ENCODE results near the gene CAD. TPM values are rescaled to one million over a fixed set of nuclear protein-coding genes. Genes with fewer than 3 reads are reported as not detected.

Gene CAD
- total RNA-seq, 1 experiment from 2014 or later = 30.9 TPM

GRCh38 chr2:27225526-27225925, 8.4 kb downstream of the CAD start:
- DNase-seq (ENCODE audit: low spot score) = no peak

DNA sequence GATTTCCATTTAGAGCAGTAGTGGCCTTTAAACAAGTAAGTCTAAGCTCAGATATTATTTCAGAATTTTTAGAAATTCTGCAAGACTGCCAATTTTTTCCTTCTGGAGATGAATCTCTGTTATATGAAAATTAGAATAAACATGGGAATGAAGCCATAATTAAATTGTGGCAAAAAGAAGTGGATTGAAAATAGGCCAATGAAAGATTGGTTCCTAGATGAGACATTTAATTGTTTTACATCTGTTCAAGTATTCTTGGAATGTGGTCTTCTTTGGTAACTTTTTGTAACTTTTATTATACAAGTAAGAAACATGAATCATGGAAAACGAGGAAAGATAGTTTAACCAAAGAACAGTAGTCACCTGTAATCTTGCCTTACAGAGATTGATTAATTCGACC, 10.3 kb downstream of the CAD start:
- no peak for DNase-seq (ENCODE audit: low spot score)

DNA sequence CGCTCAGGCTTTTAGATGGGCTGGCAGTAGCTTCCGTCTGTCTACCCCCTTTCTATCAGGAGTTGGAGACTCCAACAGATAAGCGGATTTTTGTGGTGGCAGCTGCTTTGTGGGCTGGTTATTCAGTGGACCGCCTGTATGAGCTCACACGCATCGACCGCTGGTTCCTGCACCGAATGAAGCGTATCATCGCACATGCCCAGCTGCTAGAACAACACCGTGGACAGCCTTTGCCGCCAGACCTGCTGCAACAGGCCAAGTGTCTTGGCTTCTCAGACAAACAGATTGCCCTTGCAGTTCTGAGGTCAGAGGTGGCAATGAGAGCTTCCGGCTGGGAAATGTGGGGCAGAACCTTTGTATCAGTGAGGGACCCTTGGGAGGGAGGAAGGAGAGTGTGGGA, 14.8 kb downstream of the CAD start:
- DNase-seq (ENCODE audit: low spot score) = no peak

DNA sequence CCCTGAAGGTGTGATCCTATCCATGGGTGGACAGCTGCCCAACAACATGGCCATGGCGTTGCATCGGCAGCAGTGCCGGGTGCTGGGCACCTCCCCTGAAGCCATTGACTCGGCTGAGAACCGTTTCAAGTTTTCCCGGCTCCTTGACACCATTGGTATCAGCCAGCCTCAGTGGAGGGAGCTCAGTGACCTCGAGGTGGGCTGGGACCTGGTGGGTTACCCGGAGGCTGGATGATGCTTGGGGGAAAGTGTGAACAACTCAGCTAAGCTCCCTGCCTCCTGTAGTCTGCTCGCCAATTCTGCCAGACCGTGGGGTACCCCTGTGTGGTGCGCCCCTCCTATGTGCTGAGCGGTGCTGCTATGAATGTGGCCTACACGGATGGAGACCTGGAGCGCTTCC, 16.2 kb downstream of the CAD start:
- no peak for DNase-seq (ENCODE audit: low spot score)

DNA sequence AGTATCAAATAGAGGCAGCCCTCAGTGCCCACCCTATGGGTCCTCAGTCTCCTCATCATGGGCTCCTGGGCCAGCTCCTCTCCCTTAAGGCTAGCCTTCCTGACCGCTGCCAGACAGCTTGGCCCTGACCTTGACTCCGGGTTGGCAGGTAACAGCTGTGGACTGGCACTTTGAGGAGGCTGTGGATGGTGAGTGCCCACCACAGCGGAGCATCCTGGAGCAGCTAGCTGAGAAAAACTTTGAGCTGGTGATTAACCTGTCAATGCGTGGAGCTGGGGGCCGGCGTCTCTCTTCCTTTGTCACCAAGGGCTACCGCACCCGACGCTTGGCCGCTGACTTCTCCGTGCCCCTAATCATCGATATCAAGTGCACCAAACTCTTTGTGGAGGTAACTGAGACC, 19.0 kb downstream of the CAD start:
- DNase-seq (ENCODE audit: low spot score) = no peak

- DNase-seq (ENCODE audit: low spot score) = no peak
Measured at GRCh38 chr2:27236626-27237025, 19.5 kb downstream of the CAD start.

DNA sequence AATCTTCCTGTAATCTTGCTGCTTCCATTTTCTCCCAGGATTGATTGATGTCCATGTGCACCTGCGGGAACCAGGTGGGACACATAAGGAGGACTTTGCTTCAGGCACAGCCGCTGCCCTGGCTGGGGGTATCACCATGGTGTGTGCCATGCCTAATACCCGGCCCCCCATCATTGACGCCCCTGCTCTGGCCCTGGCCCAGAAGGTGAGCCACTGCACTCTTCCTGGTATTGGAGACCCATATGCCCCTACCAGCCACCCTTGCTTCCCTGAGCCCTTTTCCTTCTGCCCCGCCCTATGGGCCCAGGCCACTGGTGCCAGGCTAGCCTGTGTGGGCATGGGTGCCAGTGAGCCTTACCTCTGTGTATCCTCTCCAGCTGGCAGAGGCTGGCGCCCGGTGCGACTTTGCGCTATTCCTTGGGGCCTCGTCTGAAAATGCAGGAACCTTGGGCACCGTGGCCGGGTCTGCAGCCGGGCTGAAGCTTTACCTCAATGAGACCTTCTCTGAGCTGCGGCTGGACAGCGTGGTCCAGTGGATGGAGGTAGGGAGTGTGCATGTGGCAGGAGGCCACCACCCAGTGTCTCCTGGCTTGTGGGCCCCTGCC, 20.3 kb downstream of the CAD start:
- DNase-seq (ENCODE audit: low spot score) = no peak

DNA sequence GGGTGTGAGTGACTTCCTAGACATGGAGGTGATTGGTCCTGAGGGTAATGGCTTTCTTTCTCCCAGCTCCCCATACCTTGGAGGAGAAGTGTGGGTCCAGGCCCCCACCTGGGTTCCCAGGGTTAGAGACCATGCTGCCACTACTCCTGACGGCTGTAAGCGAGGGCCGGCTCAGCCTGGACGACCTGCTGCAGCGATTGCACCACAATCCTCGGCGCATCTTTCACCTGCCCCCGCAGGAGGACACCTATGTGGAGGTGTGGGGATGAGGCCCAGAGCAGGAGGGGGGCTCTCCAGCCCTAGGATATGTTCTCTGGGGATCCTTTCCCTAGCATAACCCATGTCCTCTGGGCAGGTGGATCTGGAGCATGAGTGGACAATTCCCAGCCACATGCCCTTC, 21.8 kb downstream of the CAD start:
- no peak for DNase-seq (ENCODE audit: low spot score)

DNA sequence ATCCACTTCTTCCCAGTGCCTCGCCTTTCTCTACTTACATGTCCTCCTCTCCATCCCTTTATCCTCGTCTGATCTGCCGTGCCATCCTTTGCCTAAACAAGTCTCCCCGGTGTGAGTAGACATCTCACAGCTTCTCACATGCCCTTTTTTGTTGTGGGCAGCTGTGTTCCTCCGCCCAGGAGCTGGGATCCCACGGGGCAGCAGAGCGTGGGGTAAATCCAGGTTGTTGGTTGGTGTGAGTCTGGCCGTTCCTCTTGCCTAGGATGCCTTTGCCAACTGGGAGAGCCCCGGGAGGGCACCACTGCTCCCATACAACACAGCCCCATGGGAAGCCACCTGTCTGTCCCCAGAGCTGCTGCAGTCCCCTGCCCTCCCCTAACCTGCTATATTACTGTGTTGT, 23.2 kb downstream of the CAD start:
- no peak for DNase-seq (ENCODE audit: low spot score)

DNA sequence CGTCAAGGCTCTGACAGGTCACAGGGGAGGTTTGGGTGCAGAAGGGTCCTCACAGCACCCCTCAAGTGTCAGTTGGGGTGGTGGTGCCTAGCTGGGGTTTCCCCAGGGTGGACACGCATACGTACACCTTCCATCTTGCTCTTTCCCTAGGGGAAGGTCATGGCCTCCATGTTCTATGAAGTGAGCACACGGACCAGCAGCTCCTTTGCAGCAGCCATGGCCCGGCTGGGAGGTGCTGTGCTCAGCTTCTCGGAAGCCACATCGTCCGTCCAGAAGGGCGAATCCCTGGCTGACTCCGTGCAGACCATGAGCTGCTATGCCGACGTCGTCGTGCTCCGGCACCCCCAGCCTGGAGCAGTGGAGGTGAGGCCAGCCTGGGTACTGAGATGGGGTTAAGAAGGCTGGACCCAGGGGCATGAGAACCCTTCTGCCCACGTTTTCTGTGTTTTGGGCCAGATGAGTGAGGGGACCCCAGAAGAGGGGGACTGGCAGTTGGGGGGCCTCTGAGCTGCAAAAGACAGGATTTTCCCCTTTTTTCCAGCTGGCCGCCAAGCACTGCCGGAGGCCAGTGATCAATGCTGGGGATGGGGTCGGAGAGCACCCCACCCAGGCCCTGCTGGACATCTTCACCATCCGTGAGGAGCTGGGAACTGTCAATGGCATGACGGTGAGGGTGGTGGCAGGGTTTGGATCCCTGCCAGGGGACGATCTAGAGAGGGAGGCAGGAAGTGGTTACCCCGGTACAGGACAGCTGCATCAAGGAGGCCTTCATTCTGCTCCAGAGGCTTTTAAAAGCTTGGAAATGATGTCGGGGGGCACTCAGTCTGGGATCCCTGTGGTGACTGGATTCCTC, 24.8 kb downstream of the CAD start:
- no peak for DNase-seq (ENCODE audit: low spot score)

DNA sequence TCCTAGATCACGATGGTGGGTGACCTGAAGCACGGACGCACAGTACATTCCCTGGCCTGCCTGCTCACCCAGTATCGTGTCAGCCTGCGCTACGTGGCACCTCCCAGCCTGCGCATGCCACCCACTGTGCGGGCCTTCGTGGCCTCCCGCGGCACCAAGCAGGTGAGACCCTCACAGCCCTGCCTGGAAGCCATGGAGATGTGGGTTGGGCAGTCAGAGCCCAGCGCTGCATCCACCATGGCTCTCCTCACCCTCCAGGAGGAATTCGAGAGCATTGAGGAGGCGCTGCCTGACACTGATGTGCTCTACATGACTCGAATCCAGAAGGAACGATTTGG, 25.4 kb downstream of the CAD start:
- DNase-seq (ENCODE audit: low spot score) = no peak

- no peak for DNase-seq (ENCODE audit: low spot score)
Measured at GRCh38 chr2:27243391-27244130, 26.4 kb downstream of the CAD start.

DNA sequence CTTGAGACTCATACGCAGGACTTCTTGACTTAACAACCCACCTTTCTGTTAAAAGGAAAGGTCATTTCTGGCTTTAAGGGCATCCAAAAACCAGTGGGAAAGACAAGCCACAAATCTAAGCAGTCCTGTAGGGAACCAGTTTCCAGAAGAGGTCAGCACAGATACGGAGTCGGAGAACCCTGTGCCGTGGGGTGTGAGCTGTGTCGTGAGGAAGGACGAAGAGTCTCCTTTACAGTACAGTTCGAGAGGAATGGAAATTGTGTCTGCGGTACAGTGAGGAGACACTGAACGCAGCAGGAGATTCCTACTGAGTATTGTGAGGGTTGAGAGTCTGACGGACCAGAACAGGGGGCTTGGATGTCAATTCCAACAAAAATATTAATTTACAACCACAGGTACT, 27.9 kb downstream of the CAD start:
- DNase-seq (ENCODE audit: low spot score) = no peak

GRCh38 chr2:27245626-27246025, 28.5 kb downstream of the CAD start:
- no peak for DNase-seq (ENCODE audit: low spot score)

GRCh38 chr2:27247893-27248292, 30.7 kb downstream of the CAD start:
- no peak for DNase-seq (ENCODE audit: low spot score)

GRCh38 chr2:27249159-27249890, 32.2 kb downstream of the CAD start:
- DNase-seq (ENCODE audit: low spot score) = peak; percentile 29

DNA sequence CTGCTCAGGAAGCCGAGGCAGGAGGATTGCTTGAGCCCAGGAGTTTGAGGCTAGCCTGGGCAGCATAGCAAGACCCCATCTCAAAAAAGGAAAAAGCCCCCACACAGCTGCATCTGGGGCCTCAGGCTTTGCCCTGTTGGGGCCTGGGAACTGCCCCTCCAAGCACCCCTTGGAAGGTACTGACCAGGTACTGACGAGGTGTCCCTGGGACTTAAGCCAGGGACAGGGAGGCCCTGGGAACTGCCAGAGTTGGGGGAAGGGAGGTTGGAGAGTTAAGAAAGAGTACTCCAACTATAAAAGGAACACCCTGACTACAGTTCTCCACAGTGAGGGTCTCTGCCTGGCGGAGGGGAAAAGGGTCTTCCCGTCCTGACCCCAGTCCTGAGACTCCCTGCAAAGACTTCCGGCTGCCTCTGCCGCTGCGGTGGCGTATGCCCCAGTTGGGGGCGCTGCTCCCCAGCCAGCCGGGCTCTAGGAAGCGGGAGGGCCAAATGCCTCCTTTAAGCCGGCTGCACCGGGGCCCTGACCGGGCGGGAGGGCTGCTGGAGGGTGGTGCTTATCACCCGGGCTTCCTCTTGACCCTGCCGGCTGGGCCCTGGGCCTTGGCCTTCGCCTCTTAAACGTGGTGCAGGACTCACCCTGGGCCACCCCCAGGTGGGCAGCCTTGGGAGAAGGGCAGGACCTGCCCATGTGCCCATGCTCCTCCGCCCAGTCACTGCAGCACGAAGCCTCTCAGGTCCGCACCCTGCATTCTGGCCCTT, 32.9 kb downstream of the CAD start:
- no peak for DNase-seq (ENCODE audit: low spot score)

- DNase-seq (ENCODE audit: low spot score) = no peak
Measured at GRCh38 chr2:27250652-27251379, 33.6 kb downstream of the CAD start.

GRCh38 chr2:27251766-27252165, 34.6 kb downstream of the CAD start:
- no peak for DNase-seq (ENCODE audit: low spot score)

DNA sequence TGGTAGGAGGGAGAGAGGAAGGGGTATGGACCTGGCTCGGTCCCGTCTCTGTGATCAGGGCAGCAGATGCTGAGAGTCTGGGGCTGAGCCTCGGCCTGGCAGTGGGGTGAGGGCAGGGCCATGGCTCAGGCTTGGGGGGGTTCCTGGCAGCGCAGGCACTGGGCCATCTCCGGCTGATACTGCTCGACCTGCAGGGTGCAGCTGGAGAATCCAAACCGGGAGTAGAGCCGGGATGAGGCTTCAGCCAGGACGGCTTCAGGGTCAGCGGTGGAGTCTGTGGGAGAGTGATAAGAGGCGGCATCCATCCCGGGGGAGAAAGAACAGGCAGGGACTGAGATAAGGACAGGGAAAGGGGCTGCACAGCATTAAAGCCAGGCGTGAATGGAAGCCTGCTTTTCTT, 38.0 kb downstream of the CAD start:
- no peak for DNase-seq (ENCODE audit: low spot score)

- DNase-seq (ENCODE audit: low spot score) = no peak
Measured at GRCh38 chr2:27255660-27256059, 38.5 kb downstream of the CAD start.

Measured in A172 (cell line).